Spleen (tissue), 7 donors: ENCODE measurements around the gene MERTK.
"Not testable (repeated sequence)": the region's sequence is repeated elsewhere in the genome, so short reads cannot be mapped to it uniquely, and the experiment has no call there.

Experiments
- CTCF ChIP-seq, 11 experiments: fragments of 200-600 bp in 7 of 11; fragments of 450-650 bp in 4 of 11; sonication (generic) in 4 of 11; IDR thresholded peaks in 8 of 11; conservative IDR thresholded peaks in 3 of 11; 1 replicate in 7 of 11; 2 replicates in 4 of 11; pipeline versions ENCODE4 v1.4.0 to v1.8.0; 2016 to 2021; ENCODE audit warnings: antibody characterized with exemption in 11 of 11, inconsistent platforms in 4 of 11, mild to moderate bottlenecking in 1 of 11
- POLR2A ChIP-seq, 3 donors: fragments of 450-650 bp; IDR thresholded peaks; one replicate each; pipeline ENCODE4 v1.5.1; 2017; ENCODE audit warnings: antibody characterized with exemption in 3 of 3, mild to moderate bottlenecking in 1 of 3
- POLR2AphosphoS5 ChIP-seq, 3 donors: sonication (generic); formaldehyde crosslinking; IDR thresholded peaks; one replicate each; pipeline ENCODE4 v1.5.1; 2017; ENCODE audit warnings: antibody characterized with exemption in 3 of 3
- donor health status: DM: no; HTN: no; CAD: no; lungs with moderate emphysema.
- donor health status: DM: no; HTN: no; CAD: no.
- donor health status: DM: no; HTN: no; CAD: no.

- not testable (repeated sequence) for TF ChIP-seq POLR2A (IDR thresholded peaks at IDR 0.05); CTCF (IDR thresholded peaks at IDR 0.05 in 8 of 11, conservative IDR thresholded peaks at IDR 0.05 in 3 of 11); POLR2AphosphoS5 (IDR thresholded peaks at IDR 0.05)
Observed at GRCh38 chr2:112069794-112070193, 171.4 kb downstream of the MERTK start.
